GM19240 (cell line): ENCODE data around the gene CD151.

Experiments
- DNase-seq: peaks from one replicate; pipeline ENCODE4 v3.0.0; 2011; ENCODE audit warnings: low spot score; ENCODE audit not compliant: insufficient read length

Gene CD151

GRCh38 chr11:796565-797295 is 36.0 kb upstream of the CD151 start:
- DNase-seq = no peak

GRCh38 chr11:797296-798092 is 35.3 kb upstream of the CD151 start:
- peak; percentile 84 for DNase-seq

GRCh38 chr11:798093-798713 is 34.5 kb upstream of the CD151 start, which contains the start of gene SLC25A22:
Gene SLC25A22 (minus strand): TSS chr11:798281. CDS start chr11:795006, 3,275 bp downstream.
- peak; percentile 93 for DNase-seq

DNA sequence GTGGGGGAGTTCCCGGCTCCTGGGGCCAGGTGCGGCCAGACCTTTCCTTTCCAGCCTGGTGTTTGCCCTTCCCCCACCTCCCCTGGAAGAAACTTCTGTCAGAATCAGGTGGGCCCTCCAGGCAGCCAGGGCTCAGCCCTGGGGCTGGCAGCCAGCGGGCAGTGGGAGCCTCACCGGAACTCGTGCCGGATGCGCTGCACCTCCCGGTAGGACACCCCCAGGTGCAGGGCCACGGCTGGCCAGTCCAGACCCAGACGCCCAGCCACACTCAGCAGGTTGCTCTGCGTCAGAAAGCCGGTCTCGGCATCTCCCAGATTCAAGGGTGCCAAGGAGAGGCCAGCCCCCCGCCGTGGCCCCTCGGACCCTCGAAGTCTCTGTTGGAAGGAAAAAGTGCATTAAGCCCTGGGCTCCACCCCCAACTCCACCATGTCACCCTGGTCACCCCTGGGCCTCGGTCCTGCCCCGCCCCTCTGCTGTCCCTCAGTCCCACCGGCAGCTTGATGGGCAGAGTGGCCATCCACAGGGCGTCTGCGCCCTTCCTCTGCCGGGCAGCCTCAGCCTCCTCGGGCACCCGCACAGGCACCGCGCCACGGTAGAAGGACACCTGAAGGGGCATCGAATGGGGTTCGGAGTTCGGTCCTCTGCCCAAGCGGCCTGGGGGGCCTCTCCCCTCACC is 33.0 kb upstream of the CD151 start:
- DNase-seq = no peak

DNA sequence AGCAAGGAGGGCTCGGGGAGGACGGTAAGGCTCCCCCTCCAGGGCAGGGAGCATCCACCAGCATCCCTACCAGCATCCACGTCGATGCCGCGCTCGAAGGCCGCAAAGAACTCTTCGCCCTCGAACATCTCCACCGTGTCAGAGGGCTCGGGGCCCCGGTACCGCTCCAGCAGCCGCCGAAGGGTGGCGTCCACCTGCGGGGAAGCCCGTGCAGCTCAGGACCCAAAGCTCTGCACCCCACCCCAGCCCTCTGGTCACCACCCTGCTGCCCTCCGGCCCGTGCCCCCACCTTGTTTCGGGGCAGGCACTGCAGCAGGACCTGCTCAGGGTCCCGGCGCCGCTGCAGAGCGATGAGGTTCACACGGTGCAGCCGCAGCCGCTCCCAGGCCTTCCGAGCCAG is 32.3 kb upstream of the CD151 start:
- DNase-seq = no peak

DNA sequence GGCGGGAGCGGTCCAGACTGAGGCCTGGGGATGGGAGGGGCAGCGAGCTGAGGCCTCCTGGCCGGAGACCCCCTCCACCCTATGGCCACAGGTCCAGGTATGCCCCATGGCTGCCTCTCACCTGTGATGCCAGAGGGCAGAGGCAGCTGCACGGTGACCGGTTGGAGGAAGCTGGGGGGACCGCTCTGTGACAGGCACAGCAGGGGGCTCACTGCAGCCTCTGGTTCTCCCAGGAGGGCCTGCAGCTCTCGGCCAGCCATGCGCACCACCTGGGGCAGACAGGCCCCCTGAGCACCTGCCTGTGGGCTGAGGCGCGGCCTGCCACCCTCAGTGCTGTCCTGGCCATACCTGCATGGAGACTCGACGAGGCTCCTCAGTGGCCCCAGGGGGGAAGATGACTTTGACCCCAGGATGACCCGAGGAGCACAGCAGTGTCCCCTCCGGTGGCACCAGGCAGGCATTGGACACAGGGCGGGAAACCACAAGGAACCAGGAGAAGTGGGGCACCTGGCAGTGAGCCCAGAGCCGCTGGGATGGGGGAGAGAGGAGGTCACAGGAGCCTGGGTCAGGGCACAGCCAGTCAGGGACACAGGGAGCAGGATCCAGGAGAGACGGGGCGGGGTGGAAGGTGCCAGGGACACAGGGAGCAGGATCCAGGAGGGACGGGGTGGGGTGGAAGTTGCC is 31.5 kb upstream of the CD151 start:
- DNase-seq = no peak

- DNase-seq = no peak
These were observed 30.6 kb upstream of the CD151 start for GRCh38 chr11:802018-802617.

- DNase-seq = no peak
These were observed 29.9 kb upstream of the CD151 start for GRCh38 chr11:802693-803466.

DNA sequence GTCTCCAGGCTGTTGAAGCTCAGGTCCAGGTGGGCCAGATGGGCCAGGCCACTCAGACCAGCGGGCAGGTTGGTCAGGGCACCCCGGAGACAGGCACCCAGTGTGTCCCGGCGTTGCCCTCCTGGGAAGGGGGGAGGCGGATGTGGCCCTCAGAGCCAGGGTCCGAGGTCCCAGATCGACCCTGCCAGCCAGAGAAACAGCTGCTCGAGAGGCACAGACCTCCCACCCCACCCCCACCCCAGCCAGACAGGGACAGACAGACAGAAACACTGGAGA is 29.3 kb upstream of the CD151 start:
- no peak for DNase-seq

DNA sequence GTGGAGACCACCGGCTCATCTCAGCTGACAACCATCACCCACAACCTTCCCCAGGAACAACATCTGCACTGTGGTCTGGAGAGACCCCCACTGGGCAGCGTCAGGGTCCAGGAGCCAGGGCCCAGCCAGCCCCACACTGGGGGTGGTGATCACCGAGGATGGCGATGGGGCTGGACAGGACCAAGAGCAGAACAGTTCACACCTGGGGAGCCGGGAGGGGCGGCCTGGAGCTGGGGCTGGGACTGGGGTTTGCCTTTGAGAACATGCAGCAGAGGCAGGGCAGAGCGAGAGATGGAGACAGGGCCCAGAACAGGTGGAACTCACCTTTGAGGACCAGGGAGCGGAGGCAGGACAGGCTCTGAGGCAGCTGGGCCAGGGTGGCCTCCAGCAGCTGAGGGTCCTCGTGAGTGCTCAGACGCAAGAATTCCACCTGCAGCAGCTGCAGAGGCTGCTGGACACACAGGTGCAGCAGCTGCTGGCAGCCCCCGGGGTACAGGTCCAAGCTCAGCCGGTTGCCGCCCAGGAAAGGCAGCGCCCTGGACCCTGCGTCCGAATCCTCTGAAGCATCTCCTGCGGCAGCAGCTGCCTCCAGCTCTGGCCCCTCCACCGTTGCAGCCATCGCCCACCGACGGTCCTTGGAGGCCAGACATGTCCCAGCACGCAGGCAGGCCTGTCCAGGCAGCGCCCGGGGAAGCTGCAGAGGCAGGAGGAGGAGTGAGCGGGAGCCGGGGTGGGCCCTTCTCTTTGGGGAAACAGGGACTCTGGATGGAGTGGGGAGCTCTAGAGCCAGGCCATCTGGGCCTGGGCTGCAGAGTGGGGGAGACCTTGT is 28.8 kb upstream of the CD151 start:
- DNase-seq = no peak

DNA sequence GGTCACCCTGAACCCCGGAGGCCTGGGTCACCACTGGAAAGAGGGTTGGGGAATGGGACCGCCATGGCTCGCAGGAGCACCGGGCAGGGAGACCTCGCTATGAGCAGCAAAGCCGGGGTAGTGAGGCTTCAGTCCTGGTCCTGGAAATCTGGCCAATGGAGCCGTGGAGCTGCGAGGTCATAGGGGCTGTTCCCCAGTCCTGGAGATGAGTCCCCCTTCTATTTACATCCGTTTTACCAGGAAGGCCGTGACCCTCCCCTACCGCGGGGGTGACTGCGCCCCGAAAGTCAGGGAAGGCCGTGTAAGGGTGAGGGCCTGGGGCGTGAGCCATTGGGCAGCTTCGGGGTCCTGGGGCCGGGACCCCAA is 28.2 kb upstream of the CD151 start:
- DNase-seq = no peak

- no peak for DNase-seq
These were observed 24.1 kb upstream of the CD151 start for GRCh38 chr11:808427-809286.

- DNase-seq = peak; percentile 96
These were observed 23.3 kb upstream of the CD151 start, which contains the start of gene RPLP2 for GRCh38 chr11:809287-810039. Gene RPLP2 (plus strand): TSS chr11:809967. CDS start chr11:810235, 268 bp downstream.

DNA sequence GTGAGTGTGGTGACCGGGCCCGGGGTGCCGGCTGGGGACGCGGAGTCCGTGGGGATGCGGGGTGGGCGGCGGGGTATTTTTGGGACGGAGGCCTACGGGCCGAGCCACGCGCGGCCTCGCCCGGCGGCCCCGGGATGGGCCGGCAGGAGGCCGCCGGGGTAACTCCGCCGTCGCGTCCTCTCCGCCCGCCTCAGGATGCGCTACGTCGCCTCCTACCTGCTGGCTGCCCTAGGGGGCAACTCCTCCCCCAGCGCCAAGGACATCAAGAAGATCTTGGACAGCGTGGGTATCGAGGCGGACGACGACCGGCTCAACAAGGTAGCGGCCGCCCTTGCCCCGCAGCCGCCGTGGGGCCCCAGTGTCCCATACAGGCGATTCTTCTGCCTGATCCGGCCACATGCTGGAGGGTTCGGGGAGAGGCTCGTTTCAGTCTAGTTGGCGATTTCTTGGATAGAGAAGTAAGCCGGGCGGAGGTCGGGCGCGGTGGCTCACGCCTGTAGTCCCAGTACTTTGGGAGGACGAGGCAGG is 22.6 kb upstream of the CD151 start:
- no peak for DNase-seq

DNA sequence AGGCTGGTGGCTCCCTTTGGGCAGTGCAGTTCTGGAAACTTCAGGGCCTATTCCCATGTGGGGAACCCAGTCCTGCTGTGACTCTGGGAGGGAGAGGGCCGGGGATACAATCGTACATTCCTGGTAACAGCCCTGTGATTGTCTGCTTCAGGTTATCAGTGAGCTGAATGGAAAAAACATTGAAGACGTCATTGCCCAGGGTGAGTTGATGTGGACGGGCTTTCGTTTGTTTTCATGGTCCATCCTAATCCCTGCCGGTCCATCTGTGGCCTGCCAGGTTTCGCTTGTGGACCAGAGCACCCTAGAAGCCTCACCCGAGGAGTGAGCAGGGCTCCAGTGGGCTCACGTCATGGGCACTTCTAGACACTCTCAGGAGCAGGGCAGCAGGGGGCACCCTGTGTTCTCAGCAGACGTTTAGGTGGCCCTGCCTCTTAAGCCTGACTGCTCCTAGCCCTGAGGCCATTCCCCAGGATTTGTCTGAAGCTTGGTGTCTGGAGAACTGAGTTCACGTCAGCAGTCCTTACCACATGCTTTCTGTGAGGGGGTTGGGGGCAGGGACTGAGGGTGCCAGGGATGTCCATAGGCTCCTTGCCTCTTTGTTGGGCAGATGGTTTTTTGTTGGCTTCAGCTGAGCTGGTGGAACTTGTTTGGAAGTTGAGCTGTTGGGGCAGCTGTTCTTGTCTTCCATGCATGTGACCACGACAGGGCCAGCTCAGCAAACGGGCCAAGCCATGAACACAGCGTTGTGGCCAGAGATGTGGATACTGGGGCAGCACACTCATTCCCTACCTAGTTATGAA is 21.1 kb upstream of the CD151 start:
- no peak for DNase-seq

DNA sequence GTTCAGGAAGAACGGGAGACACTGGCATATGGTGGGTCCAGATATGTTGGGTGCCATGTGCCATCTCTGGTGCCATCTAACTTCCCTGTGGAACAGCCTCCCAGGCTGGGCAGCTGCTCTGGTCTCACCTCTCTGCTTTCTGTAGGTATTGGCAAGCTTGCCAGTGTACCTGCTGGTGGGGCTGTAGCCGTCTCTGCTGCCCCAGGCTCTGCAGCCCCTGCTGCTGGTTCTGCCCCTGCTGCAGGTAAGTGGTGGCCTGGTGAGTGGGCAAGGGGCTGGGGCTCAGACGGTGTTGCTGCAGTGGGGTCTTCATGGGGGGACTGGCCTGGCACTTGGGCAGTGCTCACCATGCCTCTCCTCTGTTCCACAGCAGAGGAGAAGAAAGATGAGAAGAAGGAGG is 20.4 kb upstream of the CD151 start:
- DNase-seq = no peak

DNA sequence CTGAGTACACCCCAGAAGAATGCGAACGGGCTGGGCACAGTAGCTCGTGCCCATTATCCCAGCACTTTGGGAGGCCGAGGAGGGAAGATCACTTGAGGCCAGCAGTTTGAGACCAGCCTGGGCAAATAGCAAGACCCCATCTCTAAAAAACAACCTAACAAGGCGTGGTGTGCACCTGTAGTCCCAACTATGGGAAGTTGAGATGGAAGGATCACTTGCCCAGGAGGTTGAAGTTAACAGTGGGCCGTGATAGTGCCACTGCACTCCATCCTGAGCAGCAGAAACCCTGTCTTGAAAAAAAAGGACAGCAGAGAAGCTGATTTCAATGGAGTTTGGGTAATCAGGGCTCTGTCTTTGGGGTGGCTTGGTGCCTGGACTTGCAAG is 19.7 kb upstream of the CD151 start:
- no peak for DNase-seq
